NCI-H187 treated with DMSO at 0.1 percent for 48 hours (cell line): Measurements from ENCODE around the gene ZFR2.

ENCODE experiments used
- DNase-seq: peaks from one replicate; lab custom pipeline; 2025; lab: John Stamatoyannopoulos, UW

The ZFR2 gene

GRCh38 chr19:3813473-3814392 is 55.1 kb downstream of the ZFR2 start:
- DNase-seq, result no peak

- no peak for DNase-seq
Observed at GRCh38 chr19:3810708-3811355, 58.0 kb downstream of the ZFR2 start.

- DNase-seq, result no peak
Observed at GRCh38 chr19:3809881-3810707, 58.7 kb downstream of the ZFR2 start.

GRCh38 chr19:3808420-3809143 is 60.3 kb downstream of the ZFR2 start:
- no peak for DNase-seq

- no peak for DNase-seq
Observed at GRCh38 chr19:3807574-3808354, 61.1 kb downstream of the ZFR2 start.

- DNase-seq, result no peak
Observed at GRCh38 chr19:3807131-3807480, 61.7 kb downstream of the ZFR2 start.

GRCh38 chr19:3805859-3806258 is 63.0 kb downstream of the ZFR2 start:
- DNase-seq, result no peak

- DNase-seq, result no peak
Observed at GRCh38 chr19:3804429-3804828, 64.4 kb downstream of the ZFR2 start.

GRCh38 chr19:3803986-3804385 is 64.9 kb downstream of the ZFR2 start:
- no peak for DNase-seq

- no peak for DNase-seq
Observed at GRCh38 chr19:3803114-3803888, 65.5 kb downstream of the ZFR2 start.

- DNase-seq, result no peak
Observed at GRCh38 chr19:3801412-3802096, 67.3 kb downstream of the ZFR2 start.

- DNase-seq, result no peak
Observed at GRCh38 chr19:3800996-3801395, 67.8 kb downstream of the ZFR2 start.

GRCh38 chr19:3798137-3798536 is 70.7 kb downstream of the ZFR2 start:
- DNase-seq, result no peak

- DNase-seq, result no peak
Observed at GRCh38 chr19:3796358-3796757, 72.5 kb downstream of the ZFR2 start.

GRCh38 chr19:3793799-3794198 is 75.0 kb downstream of the ZFR2 start:
- no peak for DNase-seq

GRCh38 chr19:3792114-3792513 is 76.7 kb downstream of the ZFR2 start:
- DNase-seq, result no peak

GRCh38 chr19:3790941-3791340 is 77.9 kb downstream of the ZFR2 start:
- DNase-seq, result no peak

GRCh38 chr19:3790209-3790734 is 78.6 kb downstream of the ZFR2 start:
- DNase-seq, result no peak

- DNase-seq, result no peak
Observed at GRCh38 chr19:3788996-3789778, 79.7 kb downstream of the ZFR2 start.
